GM19468 (cell line): ENCODE results near the gene MICA.
"Not testable (repeated sequence)": the region's sequence is repeated elsewhere in the genome, so short reads cannot be mapped to it uniquely, and the experiment has no call there.

ENCODE experiments used
- ATAC-seq: cut with Tn5 transposase; IDR thresholded peaks from one replicate; pipeline ENCODE4 v1.9.1; 2021; ENCODE audit warnings: mild to moderate bottlenecking, moderate library complexity, moderate number of reproducible peaks; ENCODE audit not compliant: unreplicated experiment; ENCODE audit errors: extremely low read depth

MICA gene

GRCh38 chr6:31405996-31406395, 2.6 kb downstream of the MICA start:
- no peak for ATAC-seq

- no peak for ATAC-seq
Measured at GRCh38 chr6:31407699-31408098, 4.3 kb downstream of the MICA start.

- no peak for ATAC-seq
Measured at GRCh38 chr6:31412506-31412905, 9.1 kb downstream of the MICA start.

DNA sequence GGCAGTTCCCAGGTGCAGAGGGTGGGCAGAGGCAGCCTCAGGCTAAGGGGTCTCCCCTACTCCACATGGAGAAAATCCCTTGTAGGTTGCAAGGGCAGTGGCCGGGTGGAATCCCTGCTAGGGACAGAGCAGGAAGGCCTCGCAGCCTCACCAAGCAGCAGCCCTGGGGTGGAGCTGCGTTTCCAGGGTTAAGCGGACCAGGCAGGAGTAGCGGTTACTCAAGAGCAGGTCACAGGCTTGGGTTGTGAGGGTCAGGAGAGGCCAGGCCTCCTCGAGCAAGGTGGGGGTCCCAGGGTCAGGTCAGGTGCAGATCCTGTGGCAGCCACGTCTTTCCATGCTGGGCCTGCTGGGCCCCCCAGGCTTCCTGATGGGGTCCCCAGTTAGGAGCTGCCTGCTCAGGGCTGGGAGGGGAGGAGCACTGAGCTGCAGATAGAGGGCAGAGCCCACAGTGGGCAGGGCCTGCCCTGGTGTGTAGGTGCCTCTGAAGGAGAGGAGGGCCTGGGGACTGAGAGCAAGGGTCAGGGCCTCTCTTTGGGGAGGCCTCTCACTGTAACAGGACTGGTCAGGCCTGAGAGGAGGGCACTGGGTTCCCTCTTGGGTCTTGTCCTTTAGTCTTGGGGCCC, 10.9 kb downstream of the MICA start:
- ATAC-seq, result not testable (repeated sequence)

DNA sequence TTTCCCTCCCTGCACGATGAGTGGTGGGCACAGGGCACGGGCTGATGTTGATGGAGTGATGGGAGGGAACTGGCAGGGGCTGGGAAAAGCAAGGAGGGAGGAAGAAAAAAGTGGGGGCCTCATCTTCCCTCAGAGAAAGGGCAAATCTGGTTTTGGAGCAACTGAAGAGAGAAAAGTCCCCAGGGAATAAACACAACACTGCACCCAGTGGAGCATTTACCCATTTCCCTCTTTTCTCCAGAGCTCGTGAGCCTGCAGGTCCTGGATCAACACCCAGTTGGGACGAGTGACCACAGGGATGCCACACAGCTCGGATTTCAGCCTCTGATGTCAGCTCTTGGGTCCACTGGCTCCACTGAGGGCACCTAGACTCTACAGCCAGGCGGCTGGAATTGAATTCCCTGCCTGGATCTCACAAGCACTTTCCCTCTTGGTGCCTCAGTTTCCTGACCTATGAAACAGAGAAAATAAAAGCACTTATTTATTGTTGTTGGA, 11.4 kb downstream of the MICA start:
- no peak for ATAC-seq

DNA sequence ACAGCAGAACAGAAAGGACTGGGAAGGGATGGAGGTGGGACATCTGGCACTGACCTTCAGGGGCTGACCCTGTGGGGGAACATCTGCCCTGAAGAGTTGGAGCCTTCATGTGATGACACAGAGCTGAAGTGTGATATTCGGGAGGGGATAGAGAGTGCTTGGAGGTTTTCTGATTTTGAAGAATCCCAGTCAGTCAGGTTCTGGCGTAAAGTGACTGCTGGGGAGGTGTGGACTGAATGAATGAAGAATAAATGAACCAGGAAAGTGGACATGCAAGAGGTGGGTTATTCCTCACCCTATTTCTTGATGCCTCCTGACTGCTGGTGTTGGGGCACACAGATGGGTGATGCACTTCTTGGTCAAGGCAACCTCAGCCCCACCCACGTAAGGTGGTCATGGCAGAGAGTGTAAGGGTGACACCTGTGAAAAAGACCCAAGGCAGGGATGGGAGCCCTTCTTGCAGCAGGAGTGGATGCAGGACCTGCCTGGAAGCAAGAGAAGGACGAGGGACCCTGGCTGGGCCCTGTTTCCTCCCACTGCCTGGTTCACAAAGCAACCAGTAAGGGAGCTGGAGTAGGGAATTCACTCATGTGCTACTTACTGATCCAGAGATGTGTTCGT, 13.1 kb downstream of the MICA start:
- ATAC-seq, result no peak

DNA sequence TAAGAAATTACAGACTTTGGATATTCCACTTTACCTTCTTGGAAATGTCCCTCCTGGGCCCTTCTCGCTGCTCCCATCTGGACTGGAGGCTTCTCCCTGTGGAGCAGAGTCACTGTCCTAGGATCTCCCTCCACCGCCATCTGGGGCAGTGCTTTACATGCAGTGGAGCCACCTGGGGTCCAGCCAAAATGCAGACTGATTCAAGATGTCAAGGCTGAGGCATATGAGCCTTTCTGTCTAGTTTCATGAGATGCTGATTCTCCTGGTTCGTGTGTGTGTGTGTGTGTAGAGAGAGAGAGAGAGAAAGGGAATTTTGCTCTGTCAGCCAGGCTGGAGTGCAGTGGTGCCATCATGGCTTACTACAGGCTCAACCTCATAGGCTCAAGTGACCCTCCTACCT, 14.9 kb downstream of the MICA start:
- ATAC-seq, result no peak

- no peak for ATAC-seq
Measured at GRCh38 chr6:31419842-31420241, 16.4 kb downstream of the MICA start.

GRCh38 chr6:31420546-31420945, 17.2 kb downstream of the MICA start:
- ATAC-seq, result no peak

DNA sequence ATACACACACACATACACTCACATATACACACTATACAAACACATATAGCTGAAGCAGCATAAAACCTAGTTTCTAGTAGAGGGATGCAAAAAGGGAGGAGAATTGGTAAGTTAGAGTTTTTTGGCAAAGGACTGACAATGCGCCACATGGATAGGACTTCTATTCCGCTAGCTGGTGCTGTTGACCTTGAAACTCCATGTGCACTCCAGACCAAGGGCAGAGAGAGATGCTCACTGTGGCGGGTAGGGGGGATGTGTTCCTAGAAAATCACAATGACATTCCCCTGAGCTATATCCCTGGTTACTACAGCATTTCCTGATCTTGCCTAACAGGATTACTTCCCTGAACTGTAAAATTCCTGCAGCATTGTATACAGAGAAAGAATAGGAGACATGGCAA, 19.2 kb downstream of the MICA start:
- ATAC-seq, result no peak

DNA sequence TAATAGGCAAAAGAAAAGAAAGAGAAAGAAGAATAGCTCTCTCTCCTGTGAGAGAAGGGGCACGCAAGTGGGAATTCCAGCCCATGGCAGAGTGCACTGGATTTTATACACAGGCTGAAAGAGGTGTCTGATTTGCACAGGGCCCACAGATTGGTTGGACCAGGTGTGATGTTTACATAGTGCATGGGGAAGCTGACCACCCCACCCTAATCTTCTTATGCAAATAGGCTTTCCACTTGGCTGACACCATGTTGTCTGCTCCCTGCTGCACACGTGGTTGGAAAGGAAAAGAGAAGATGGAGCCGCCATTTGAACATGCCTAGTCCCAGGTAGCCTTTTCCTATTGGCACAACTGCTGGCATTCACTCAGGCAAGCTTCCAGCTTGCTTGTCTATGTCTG, 20.2 kb downstream of the MICA start:
- ATAC-seq, result no peak

DNA sequence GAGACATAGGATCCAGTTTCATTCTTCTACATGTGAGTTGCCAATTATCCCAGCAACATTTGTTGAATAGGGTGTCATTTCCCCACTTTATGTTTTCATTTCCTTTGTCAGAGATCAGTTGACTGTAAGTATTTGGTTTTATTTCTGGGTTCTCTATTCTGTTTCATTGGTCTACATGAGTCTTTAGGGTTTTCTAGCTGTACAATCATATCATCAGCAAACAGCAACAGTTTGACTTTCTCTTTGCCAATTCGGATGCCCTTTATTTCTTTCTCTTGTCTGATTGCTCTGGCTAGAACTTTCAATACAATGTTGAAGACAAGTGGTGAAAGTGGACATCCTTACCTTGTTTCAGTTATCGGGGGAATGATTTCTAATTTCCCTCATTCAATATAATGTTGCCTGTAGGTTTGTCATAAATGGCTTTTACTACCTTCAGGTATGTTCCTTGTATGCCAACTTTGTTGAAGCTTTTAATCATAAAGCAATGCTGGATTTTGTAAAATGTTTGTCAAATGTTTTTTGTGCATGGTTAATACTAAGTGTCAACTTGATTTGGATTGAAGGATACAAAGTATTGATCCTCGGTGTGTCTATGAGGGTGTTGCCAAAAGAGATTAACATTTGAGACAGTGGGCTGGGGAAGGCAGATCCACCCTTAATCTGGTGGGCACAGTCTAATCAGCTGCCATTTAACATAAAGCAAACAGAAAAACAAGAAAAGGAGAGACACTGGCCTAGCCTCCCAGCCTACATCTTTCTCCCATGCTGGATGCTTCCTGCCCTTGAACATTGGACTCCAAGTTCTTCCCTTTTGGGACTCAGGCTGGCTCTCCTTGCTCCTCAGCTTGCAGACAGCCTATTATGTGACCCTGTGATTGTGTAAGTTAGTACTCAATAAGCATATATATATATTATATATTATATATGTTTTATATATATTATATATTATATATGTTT, 23.3 kb downstream of the MICA start:
- ATAC-seq, result no peak

DNA sequence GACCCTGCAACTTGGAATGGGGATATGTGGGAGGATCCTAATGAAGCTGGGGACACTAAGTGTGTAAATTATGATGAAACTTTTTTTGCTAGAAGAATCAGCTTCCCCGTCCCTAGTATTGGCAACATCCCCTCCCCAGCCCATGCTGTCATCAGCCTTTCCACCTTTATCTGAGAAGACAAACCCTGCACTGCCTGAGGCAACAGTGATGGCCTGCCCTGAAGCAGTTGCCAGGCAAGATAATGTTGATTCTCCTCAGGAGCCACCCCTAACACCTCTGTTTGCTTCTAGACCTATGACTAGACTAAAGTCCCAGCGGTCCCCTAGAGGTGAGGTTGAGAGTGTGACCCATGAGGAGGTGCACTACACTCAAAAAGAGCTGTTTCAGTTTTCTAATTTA, 27.1 kb downstream of the MICA start:
- no peak for ATAC-seq

DNA sequence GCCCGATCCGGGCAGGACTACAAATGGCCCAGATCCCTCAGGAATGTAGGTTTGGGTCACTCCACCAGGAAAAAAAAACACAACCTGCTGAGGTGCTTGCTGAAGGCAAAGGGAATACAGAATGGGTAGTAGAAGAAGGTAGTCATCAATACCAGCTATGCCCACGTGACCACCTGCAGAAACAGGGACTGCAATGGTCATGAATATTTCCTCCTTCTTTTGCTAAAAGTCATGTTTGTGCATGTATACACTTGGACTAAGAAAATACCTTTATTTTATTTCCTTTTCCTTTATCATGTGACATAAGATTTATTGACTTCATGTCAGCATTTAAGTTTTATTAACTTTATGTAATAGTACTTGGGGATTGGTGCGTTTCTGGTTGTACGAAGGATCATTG, 31.7 kb downstream of the MICA start:
- not testable (repeated sequence) for ATAC-seq

- ATAC-seq, result no peak
Measured at GRCh38 chr6:31438222-31438621, 34.8 kb downstream of the MICA start.

DNA sequence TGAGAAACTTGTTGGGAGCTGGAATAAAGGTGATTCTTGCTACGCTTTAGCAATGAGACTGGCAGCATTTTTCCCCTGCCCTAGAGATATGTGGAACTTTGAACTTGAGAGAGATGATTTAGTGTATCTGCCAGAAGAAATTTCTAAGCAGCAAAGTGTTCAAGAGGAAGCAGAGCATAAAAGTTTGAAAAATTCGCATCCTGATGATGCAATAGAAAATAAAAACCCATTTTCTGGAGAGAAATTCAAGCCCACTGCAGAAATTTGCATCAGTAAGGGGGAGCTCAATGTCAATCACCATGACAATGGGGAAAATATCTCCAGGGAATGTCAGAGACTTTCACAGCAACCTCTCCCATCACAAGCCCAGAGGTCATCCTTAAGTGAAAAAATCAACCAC, 35.3 kb downstream of the MICA start:
- ATAC-seq, result no peak

DNA sequence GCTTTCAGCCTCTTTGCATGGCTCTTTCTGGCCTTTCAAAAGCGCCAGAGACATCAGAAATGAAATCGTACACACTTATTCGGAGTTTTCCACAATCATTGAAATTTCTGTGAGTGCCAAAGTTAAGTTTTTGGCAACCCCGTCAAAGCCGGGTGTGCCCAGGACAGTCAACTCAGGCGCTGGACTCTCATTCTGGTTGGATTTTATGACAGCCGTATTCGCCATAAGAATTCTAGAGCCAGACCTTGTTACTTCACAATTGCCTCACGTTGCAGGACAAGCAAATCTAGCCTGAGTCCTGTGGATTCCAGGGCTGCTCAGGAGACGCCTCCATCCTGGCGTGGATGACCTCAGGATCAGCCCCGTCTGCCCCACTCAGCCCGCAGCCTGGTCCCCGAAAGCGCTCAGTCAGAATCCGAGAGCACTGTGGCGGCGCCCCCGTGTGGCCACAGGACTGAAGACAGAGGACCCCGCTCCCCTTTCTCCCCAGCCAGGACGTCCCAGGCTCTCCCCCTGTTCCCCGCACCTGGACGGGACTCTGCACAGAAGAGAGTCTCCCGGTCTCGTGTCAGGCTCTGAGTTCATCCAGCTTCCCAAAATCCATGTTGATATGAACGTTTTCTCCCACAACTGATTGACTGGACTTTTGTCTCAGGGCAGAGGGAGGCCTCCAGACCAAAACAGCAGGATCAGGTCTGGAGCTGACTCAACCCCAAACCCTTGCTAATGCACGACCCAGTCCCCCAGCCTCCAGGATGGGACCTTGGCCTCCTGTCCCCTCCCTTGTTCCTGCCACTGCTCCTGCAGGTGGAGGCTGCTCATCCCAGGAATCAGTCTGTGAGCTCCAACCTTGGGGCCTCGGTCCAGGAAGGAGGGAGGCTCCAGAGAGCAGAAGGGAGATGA, 38.2 kb downstream of the MICA start:
- no peak for ATAC-seq

- no peak for ATAC-seq
Measured at GRCh38 chr6:31446481-31446880, 43.1 kb downstream of the MICA start.

DNA sequence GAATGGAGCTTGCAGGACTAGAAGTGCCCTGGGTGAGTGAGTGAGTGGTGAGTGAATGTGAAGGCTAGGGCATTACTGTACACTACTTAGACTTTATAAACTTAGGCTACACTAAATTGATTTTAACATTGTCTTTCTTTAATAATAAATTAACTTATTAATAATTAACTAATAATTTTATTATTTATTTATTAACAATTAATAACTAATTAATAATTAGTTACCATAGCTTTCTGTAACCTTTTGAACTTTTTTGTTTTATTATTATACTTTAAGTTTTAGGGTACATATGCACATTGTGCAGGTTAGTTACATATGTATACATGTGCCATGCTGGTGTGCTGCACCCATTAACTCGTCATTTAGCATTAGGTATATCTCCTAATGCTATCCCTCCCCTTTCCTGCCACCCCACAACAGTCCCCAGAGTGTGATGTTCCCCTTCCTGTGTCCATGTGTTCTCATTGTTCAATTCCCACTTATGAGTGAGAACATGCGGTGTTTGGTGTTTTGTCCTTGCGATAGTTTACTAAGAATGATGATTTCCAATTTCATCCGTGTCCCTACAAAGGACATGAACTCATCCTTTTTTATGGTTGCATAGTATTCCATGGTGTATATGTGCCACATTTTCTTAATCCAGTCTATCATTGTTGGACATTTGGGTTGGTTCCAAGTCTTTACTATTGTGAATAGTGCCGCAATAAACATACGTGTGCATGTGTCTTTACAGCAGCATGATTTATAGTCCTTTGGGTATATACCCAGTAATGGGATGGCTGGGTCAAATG, 43.8 kb downstream of the MICA start:
- not testable (repeated sequence) for ATAC-seq
